KMS-11 (cell line): ENCODE results near the gene IL3.
"Not testable (repeated sequence)": the region's sequence is repeated elsewhere in the genome, so short reads cannot be mapped to it uniquely, and the experiment has no call there.

Source experiments
- H2AFZ ChIP-seq: fragments of 200-600 bp; sonication (generic); 2 replicates; pipeline ENCODE4 v1.6.1; 2016; ENCODE audit warnings: antibody characterized with exemption, mixed run types, low read depth
- H3K27ac ChIP-seq: fragments of 200-600 bp; sonication (generic); 2 replicates; pipeline ENCODE4 v1.6.1; 2016; ENCODE audit warnings: mild to moderate bottlenecking, mixed run types
- H3K27me3 ChIP-seq: fragments of 200-600 bp; sonication (generic); 2 replicates; pipeline ENCODE4 v1.6.1; 2017; ENCODE audit warnings: mild to moderate bottlenecking, low read depth, mixed run types, moderate library complexity; ENCODE audit not compliant: insufficient read depth
- H3K36me3 ChIP-seq: fragments of 200-600 bp; sonication (generic); 2 replicates; pipeline ENCODE4 v1.6.1; 2017; ENCODE audit warnings: mild to moderate bottlenecking, mixed run types; ENCODE audit not compliant: insufficient read depth
- H3K4me1 ChIP-seq: fragments of 200-600 bp; sonication (generic); 2 replicates; pipeline ENCODE4 v1.6.1; 2016; ENCODE audit warnings: mild to moderate bottlenecking, low read depth, mixed run types; ENCODE audit not compliant: poor library complexity, severe bottlenecking
- H3K4me2 ChIP-seq: fragments of 200-600 bp; sonication (generic); 2 replicates; pipeline ENCODE4 v1.7.0; 2016; ENCODE audit warnings: mild to moderate bottlenecking, mixed run types
- H3K4me3 ChIP-seq: fragments of 200-600 bp; sonication (generic); IDR thresholded peaks from 2 replicates; pipeline ENCODE4 v1.6.1; 2017; ENCODE audit warnings: low read depth, low read length, mixed read lengths; ENCODE audit not compliant: insufficient read depth
- H3K79me2 ChIP-seq: fragments of 200-600 bp; sonication (generic); 2 replicates; pipeline ENCODE4 v1.6.1; 2016; ENCODE audit warnings: low read depth, mixed run types; ENCODE audit not compliant: insufficient read depth
- H3K9ac ChIP-seq: fragments of 200-600 bp; sonication (generic); 2 replicates; pipeline ENCODE4 v1.6.1; 2016; ENCODE audit warnings: mild to moderate bottlenecking, mixed run types
- H4K20me1 ChIP-seq: fragments of 200-600 bp; sonication (generic); 2 replicates; pipeline ENCODE4 v1.6.1; 2016; ENCODE audit warnings: mild to moderate bottlenecking, mixed run types; ENCODE audit not compliant: insufficient read depth
- CTCF ChIP-seq: fragments of 200-600 bp; sonication (generic); conservative IDR thresholded peaks from 2 replicates; pipeline ENCODE4 v1.6.1; 2017; ENCODE audit warnings: low read depth, mild to moderate bottlenecking, antibody characterized with exemption, low read length, moderate library complexity, mixed read lengths

The IL3 gene

GRCh38 chr5:132104556-132104955, 44.1 kb downstream of the IL3 start:
- no peak for TF ChIP-seq CTCF
- Histone ChIP-seq H4K20me1 (no peaks in the 10 kb centered on the region), H3K4me1 (peaks cover 69% of the 10 kb centered on the region)

GRCh38 chr5:132105688-132106087, 45.2 kb downstream of the IL3 start:
- no peak overlapping the region for H2AFZ ChIP-seq
- H3K36me3 ChIP-seq: no peaks in the 10 kb centered on the region
- no peaks in the 10 kb centered on the region for H3K27me3 ChIP-seq
- H3K79me2 ChIP-seq: no peaks in the 10 kb centered on the region
- no peak for TF ChIP-seq CTCF
- no peak overlapping the region for H3K9ac ChIP-seq
- H3K4me3 ChIP-seq: no peak overlapping the region
- H3K4me2 ChIP-seq: peak overlapping the region; percentile 98
- peak overlapping the region; percentile 99; the same call in 1 of the 2 replicates for H3K27ac ChIP-seq
- H4K20me1 ChIP-seq: no peaks in the 10 kb centered on the region
- peaks cover 62% of the 10 kb centered on the region for H3K4me1 ChIP-seq

More at GRCh38 chr5:132104556-132104955, 44.1 kb downstream of the IL3 start:
- H3K79me2 ChIP-seq: no peaks in the 10 kb centered on the region
- peak overlapping the region; percentile 76; the same call in 1 of the 2 replicates for H2AFZ ChIP-seq
- peak overlapping the region; percentile 82; the same call in 1 of the 2 replicates for H3K9ac ChIP-seq
- no peaks in the 10 kb centered on the region for H3K27me3 ChIP-seq
- peak overlapping the region; percentile 98 for H3K4me2 ChIP-seq
- H3K36me3 ChIP-seq: no peaks in the 10 kb centered on the region
- no peak overlapping the region for H3K4me3 ChIP-seq
- peak overlapping the region; percentile 99 for H3K27ac ChIP-seq

DNA sequence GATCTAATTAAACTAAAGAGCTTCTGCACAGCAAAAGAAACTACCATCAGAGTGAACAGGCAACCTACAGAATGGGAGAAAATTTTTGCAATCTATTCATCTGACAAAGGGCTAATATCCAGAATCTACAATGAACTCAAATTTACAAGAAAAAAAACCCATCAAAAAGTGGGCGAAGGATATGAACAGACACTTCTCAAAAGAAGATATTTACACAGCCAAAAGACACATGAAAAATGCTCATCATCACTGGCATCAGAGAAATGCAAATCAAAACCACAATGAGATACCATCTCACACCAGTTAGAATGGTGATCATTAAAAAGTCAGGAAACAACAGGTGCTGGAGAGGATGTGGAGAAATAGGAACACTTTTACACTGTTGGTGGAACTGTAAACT, 48.0 kb downstream of the IL3 start:
- not testable (repeated sequence) for H3K9ac ChIP-seq, H3K36me3 ChIP-seq, H2AFZ ChIP-seq, H3K79me2 ChIP-seq, H3K4me2 ChIP-seq, H3K27me3 ChIP-seq, H3K4me3 ChIP-seq, H4K20me1 ChIP-seq, H3K27ac ChIP-seq
- peaks cover 41% of the 10 kb centered on the region for H3K4me1 ChIP-seq

- peaks cover 41% of the 10 kb centered on the region for H3K4me1 ChIP-seq
- H3K4me2 ChIP-seq, H3K79me2 ChIP-seq, H3K27me3 ChIP-seq, H3K36me3 ChIP-seq, H3K27ac ChIP-seq, H3K4me3 ChIP-seq, H2AFZ ChIP-seq, H3K9ac ChIP-seq, H4K20me1 ChIP-seq: not testable (repeated sequence)
These were observed 48.5 kb downstream of the IL3 start for GRCh38 chr5:132108957-132109356.

GRCh38 chr5:132109494-132110053, 49.1 kb downstream of the IL3 start:
- no peak overlapping the region for H3K9ac ChIP-seq
- TF ChIP-seq CTCF: no peak
- H3K27me3 ChIP-seq: no peaks in the 10 kb centered on the region
- H3K27ac ChIP-seq: no peak overlapping the region
- no peak overlapping the region for H3K4me3 ChIP-seq
- peaks cover 39% of the 10 kb centered on the region for H3K4me1 ChIP-seq
- H2AFZ ChIP-seq: no peak overlapping the region
- no peak overlapping the region for H3K4me2 ChIP-seq
- no peaks in the 10 kb centered on the region for H3K36me3 ChIP-seq
- H3K79me2 ChIP-seq: no peaks in the 10 kb centered on the region
- no peaks in the 10 kb centered on the region for H4K20me1 ChIP-seq
